Stimulated activated CD8-positive, alpha-beta memory T cell treated with anti-CD3 and anti-CD28 coated beads, Interleukin-4, amount 100 ng/mL, for 4 hours (primary cell): ENCODE data around the gene IL1R1.
"Not testable (repeated sequence)": the region's sequence is repeated elsewhere in the genome, so short reads cannot be mapped to it uniquely, and the experiment has no call there.

Experiments used
- DNase-seq, 2 donors: peaks; one replicate each; pipeline ENCODE4 v3.0.0-alpha.2; 2020; ENCODE audit warnings: low read depth in 2 of 2, low spot score in 1 of 2

Gene IL1R1, protein sequence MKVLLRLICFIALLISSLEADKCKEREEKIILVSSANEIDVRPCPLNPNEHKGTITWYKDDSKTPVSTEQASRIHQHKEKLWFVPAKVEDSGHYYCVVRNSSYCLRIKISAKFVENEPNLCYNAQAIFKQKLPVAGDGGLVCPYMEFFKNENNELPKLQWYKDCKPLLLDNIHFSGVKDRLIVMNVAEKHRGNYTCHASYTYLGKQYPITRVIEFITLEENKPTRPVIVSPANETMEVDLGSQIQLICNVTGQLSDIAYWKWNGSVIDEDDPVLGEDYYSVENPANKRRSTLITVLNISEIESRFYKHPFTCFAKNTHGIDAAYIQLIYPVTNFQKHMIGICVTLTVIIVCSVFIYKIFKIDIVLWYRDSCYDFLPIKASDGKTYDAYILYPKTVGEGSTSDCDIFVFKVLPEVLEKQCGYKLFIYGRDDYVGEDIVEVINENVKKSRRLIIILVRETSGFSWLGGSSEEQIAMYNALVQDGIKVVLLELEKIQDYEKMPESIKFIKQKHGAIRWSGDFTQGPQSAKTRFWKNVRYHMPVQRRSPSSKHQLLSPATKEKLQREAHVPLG

DNA sequence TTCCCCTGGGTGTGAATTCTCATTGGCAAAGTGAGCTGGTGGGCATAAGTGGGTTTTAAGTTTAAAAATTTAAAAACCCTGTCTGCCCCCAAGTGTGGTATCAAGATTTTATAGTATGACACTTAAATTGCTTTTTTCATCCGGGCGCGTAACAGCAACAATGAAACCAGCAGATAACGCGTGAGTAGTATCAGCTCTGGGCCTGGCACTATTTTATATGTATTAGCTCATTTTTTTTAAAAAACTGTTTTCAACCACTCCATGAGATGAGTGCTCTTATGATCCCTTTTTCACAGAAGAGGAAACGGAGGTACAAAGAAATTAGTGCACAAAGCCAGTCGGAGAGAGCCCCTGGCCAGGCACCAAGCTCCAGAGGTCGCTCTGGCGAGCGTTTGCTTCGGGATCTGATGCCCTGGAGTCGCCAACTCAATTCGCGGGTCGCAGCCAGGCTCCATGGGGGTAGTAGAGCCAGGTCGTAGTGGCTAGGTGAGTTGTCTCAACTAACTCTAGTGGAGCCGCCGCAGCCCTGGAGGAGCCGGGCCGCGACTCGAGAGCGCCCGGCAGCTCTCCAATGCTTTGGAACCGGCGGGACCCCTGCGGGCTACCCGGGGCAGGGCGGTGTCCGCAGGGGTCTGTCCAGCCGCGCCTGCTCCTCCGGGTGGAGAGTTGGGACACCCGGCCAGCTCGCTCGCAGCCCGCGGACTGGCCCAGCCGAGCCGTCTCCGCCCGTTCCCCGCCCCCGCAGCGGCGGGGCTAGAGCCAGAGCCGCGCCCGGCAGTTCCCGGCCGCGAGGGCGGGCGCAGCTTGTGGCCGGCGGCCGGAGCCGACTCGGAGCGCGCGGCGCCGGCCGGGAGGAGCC lies at the start of gene IL1R1:
Gene IL1R1, plus strand, starts transcription at position 777 of the 859 bp plus-strand sequence. CDS start 14,979 bp downstream, outside the sequence.
- no peak for DNase-seq

DNA sequence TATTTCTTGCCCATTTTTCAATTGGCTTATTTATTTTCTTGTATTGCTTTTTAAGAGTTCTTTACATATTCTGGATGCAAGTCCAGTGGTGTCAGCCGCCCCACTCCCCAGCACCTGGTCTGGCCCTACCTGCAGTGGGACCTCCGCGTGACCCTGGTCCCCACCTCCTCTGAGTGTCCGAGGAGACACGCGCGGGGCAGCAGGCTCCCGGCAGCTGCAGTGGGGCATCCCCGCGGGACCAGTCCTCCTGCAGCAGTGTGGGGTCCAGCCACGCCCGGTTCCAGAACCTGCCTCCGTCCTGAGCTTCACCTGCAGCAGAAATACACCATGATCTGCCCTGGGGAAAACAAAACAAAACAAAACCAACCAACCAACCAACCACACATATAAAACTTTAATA lies 48.9 kb upstream of the IL1R1 start:
- no peak for DNase-seq

DNA sequence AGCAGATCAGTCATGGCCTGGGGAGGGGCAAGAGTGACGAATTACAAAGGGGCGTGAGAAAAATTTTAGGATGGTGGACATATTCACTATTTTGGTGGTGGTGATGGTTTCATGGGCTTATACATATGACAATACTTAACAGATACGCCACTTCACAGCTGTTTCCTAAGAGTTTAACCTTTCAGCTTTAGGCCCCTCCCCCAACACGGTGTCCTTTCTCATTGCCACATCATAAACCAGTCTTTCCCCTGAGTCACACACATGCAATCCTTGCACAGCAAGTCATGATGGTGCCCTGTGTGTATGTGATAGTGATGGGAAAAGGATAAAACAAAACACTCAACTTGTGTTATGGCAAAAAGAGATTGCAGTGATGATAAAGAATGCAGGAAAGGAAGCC lies 47.6 kb upstream of the IL1R1 start:
- peak in 1 of 2 donors; percentile 9 for DNase-seq

DNA sequence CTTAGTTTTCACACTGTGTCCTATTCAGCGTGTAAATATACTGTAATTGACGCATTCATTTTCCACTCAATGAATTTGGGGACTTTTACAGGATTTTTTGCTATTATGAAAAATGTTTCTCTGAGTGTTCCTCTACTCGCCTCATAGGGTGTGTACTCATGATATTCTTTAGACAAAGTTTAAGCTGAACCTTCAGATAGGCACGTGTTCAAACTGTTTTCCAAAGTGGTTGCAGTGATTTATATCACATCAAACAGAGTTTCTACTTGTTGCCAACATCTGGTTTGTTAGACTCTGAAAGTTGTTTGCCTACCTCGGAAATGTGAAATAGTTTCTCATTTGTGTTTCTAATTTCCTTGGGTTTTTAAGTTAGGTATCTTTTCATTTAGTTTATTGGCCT lies 46.4 kb upstream of the IL1R1 start:
- DNase-seq: no peak

DNA sequence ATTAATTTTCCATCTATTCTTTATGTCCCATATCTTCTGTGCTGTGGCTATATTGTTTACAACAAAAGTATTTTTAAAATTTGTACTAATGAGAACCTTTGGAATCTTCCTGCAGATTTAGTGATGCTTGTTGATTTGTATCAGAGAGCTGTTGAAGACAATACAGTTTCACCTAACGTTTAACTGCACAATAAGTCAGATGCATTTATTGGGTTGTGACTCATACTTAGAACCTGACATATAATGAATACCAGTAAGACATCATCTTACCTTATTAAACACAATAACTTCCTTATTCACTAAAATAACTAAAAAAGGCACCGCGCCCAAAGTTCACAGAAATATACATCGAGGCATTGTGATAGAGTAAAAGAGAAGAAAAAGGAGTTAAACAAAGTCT lies 43.8 kb upstream of the IL1R1 start:
- no peak for DNase-seq

DNA sequence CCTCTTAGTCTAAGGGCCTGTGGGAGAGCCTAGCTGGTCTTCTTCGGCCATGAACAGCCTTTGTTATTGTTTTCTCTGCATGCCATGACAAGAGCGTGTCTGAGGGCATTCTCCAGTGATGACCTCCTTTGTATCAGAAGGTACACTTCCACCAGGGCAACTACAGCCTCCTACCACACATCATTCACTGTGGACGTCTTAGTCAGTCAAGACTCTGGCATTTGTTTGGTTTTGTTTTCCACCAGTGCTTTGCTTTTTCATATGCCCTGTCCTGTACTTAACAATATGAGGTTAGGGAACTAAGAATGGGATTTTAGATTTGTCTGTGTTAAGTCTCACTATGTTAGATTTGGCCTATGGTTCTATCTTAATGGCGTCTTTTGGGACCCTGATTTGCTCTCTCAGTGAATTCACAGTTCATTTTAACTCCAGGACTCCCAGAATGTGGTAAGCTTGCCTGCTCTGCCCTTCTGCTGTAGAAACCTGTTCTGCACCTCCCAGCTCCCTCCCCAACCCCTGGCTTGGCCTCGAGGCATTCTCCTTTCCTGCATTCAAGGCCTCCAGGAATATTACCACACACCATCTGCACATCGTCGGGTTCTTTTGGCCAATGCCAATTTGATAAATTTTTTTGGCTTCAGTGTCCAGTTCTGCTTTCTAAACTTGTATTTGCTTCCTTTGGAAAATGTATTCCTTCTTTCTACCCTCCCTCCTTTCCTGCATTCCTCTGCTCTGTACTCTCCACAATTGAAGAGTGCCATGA lies 42.8 kb upstream of the IL1R1 start:
- no peak for DNase-seq

DNA sequence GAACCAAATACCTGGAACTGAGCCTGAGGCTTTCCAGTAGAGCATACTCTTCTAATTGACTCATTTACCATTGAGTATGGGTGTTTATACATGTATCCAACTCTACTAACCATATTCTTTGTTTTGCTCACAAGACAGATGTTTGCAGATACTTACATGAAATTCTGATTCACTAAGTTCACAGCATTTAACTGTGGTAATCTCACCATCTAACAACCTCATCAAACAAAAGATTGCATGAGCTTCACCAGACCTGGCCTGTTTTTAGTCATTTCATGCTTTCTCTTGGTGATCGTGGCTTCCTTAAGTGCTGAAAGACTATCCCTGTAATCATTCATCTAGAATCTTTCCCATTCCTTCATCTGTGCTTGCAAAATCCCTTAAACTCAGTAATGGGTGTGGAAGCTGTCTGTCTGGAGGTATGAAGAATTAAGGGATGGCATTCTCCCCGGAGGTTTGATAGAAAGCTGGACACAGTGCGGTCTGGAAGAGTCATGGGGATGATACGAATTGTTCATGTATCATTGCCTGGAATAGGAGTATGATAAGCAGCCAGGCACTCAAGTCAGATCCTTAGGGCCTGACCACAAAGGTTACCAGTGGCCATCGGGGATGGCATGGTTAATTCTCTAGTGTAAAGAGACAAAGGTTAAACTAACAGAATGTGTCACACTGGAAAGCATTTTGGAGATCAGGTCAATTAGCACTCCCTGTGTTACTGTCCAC lies 42.0 kb upstream of the IL1R1 start:
- no peak for DNase-seq

DNA sequence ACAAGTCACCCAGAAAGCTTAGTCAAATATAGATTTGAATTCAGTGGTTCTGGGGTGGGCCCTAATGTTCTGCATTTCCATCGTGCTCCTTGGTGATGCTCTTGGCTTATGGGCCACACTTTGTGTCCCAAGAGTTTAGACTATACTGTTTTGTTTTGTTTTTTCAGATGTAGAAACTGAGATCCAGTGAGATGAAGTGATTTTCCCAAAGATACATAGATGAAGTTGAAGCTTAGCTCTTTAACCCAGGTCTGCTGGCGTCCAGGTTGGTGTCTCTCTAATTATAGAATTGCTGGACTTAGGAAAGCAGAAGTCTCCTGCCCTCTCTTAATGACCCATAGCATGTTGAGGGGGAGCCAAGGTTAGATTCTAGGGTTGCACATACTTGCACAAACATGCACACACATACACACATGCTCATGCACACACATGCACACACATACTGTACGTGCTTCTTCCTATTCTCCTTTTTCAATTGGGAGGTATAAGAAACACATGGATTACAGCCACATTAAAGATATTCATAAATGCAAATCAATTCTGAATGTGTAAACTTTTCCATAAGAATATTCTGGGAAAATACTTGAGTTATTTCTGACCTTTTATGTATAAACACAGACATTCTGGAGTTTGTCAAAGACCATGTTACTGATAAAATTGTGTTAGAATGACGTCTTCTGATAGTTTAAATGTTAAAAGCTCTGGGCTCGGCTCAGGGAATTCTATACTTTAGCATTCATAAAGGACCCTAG lies 41.3 kb upstream of the IL1R1 start:
- DNase-seq: no peak

DNA sequence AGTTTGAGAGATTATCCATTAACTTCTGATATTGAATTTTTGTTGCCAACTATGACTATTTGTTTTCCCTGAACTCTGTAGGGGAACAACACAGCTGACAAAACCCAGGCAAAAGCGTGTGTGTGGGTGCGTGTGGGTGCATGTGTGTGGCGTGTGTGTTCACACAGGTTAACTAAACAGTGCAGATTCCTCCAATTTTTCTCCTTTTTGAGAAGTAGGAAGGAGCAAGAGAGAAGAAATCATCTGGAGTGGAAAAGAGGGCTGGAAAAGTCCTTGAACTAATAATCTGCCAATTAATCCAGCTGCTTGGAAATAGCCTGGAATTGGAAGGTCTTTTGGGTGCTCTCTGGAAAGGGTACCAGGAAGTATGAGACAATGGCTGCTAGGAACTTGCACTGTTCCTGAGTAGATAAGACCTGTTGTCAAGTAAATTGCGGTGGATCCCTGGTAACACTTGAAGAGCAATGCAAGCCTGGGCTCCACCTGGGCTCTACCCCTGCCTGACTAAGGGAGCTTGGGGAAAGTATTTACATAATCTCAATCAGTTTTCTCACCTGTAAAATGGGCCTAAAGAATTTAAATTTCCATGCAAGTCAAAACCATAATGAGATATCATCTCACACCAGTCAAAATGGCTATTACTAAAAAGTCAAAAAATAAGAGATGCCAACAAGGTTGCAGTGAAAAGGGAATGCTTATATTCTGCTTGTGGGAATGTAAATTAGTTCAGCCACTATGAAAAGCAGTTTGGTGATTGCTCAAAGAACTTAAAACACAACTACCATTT lies 40.5 kb upstream of the IL1R1 start:
- no peak for DNase-seq

DNA sequence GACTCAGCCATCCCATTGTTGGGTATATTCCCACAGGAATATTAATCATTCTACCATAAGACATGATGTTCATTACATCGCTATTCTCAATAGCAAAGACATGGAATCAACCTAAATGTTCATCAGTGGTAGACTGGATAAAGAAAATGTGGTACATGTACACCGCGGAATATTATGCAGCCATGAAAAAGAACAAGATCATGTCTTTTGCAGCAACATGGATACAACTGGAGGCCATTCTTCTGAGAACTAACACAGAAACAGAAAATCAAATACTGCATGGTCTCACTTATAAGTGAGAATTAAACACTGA lies 40.0 kb upstream of the IL1R1 start:
- not testable (repeated sequence) for DNase-seq

DNA sequence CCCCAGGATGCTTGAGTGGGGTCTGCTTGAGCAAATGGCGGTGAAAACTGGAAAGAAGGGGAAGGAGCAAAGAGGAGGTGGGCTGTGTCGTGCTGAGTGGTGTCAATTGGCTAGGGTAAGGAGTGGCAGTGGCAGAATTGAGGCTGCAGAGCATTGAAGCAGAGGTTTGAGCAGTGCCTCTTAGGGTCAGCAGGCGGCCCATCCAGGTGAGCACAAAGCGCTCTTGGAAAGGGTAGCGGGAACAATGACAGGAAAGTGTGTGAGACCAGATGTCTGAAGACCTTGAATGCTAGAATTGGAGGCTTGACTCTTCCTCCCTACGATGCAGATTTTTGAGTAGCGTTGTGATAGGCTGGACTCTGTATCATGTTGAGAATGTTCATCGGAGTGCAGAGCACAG lies 39.3 kb upstream of the IL1R1 start:
- DNase-seq: no peak

DNA sequence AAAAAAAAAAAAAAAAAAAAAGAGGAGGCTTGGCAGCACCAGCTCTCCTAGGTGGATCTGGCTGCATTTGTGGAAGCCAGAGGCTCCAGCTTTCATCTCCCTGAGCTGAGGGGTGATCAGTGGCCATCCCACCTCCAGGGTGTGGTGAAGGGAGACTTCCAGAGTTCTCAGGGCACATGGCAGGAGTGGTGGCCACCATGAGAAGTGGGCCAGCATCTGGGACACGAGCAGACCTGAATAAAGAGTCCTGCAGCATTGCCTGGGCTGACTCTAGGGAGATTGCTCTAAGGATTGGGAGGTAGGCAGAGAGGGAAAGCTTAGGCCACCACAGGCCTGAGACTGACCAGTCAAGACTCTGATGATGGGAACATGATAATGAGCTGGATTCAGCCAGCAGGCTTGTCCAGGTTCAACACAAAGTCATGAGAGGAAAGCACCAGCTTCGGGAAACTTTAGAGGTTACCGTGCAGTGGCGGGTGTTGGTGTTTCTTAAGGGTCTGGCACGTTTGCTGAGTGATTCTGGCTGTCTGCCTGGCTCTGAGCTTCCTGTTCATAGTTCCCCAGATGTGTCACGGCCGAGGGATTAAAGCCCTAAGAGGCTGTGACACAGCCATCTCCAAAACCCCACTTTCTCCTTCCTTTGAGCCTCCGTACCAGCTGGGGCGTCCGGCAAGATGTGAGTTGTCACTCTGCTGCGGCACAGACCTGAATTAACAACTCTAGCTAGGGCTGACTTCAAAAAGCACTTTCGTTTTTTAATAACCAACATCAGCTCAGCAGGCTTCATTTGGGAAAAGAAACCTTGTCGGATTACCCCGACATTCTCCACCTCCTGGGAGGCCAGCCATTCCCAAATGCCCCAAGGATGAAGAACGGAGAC lies 38.3 kb upstream of the IL1R1 start:
- peak in 1 of 2 donors; percentile 51 for DNase-seq

DNA sequence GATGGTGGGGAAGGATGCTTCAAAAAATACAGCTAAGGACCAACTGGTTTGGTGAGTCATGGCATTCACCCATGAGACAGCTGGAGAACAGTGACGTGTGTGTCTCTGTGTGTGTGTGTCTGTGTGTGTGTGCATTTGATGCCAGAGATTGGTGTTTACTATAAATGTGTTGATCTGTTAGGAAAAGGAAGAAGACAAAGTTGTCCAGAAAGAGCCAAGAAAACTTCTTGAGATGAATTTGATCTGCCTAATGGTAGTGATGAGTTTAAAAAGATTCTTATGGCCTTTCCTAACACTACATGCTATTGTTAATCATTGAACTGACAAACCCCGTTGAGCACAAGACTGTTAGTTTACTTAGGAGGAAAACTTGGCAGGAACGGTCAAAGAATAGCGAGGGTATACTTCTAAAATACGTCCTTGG lies 36.4 kb upstream of the IL1R1 start:
- no peak for DNase-seq

DNA sequence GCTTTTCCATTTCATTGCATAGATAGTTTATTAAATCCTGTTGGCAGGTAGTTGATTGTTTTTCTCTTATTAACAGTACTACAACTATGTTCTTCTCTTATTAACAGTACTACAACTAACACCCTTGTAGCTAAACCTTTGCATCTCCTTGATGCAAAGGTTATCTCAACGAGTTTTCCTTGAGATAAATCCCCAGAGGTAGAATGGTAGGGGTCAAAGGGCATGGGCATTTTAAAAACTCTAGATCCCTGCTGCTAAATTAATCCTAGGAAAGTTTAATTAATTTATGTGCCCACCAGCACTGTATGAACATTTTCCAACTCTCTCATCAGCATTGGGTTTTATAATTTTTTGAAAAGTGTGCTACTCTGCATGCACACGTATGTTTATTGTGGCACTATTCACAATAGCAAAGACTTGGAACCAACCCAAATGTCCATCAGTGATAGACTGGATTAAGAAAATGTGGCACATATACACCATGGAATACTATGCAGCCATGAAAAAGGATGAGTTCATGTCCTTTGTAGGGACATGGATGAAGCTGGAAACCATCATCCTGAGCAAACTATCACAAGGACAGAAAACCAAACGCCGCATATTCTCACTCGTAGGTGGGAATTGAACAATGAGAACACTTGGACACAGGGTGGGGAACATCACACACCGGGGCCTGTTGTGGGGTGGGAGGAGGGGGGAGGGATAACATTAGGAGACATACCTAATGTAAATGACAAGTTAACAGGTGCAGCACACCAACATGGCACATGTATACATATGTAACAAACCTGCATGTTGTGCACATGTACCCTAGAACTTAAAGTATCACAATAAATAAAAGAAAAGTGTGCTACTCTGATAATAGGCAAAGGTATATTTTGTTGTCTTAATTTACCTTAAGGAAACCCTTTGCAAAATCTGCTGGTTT lies 35.5 kb upstream of the IL1R1 start:
- DNase-seq: not testable (repeated sequence)

DNA sequence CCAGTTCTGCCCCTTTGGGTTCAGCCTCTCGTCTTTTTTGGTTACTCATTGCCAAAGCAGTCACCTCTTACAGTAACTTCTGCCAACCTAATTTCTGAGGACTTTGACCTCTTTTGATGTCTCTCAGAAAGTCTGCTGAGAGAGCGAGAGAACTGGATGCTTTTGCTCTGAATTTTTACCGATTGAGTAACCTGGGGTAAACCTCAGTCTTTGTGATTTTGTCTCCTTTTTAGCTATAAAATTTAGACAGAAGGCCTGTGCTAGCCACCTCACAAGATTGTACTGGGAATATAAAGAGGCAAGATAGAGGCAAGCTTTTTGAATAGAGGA lies 34.8 kb upstream of the IL1R1 start:
- no peak for DNase-seq

DNA sequence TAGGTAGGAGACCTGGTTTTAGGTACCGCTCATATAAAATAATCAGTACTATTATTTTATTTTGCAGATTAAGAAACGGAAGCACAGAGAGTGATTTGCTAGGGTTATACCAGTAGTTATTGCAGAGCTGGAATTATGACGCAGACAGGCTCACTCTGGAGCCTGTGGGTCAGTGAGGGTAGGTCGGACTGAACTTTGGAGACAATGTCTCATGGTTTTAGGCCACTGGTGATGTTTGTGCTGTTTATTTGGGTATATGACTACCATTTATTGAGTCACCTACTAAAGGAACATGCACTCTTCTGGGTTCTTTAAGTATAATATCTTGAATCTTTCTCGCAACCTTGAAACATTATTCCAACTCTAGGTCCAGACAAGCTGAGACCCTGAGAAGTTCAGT lies 33.5 kb upstream of the IL1R1 start:
- no peak for DNase-seq

DNA sequence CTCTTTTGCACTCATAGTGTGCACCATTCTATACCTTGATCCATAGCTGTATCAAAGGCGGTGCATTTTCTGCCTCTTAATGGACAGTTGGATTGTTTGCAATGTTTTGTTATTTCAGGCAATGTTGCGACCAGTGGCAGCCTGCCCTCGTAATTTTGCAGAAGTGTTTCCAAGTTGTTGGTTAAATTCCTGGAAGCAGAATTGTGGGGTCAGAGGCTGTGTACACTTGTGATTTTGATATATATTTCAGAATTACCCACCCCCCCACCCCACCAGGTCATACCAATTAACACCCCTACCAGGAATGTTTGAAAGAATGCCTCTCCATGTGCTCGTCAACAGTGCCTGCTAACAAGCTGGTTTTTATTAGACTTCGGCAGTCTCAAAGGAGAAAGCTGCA lies 32.4 kb upstream of the IL1R1 start:
- no peak for DNase-seq
